A172 (cell line): ENCODE results near the gene CD300LB. TPM values are rescaled to one million over a fixed set of nuclear protein-coding genes. Genes with fewer than 3 reads are reported as not detected.

Experiments
- DNase-seq: peaks from one replicate; pipeline ENCODE4 v3.0.0-alpha.2; 2015; ENCODE audit warnings: low spot score
- total RNA-seq: library from RNA; depleted of rRNA; stranded (reverse); fragments of >200 nt; shearing (Covaris generic); gene quantifications from 2 replicates; pipeline ENCODE4 v1.2.3, GENCODE V29; 2014

CD300LB gene
- total RNA-seq, 1 experiment from 2014 or later = not detected

DNA sequence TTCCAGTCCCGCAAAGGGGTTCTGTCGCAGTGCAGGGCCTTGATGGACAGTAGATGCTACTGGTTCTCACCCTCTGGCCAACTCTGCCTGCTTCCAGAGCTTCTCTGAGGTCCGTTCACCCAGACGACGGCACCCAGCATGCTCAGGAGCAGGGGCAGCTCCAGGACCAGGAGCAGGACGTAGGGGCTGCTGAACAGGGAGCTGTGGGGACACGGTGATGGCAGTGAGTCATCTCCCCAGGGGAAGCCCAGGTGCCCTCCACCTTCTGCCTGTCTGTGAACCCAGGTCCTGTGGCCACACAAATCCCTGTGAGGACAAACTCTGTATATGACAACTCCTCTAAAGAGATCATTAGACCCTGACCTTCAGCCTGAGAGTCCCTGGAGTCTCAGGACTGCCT lies 18.1 kb upstream of the CD300LB start:
- DNase-seq = no peak

DNA sequence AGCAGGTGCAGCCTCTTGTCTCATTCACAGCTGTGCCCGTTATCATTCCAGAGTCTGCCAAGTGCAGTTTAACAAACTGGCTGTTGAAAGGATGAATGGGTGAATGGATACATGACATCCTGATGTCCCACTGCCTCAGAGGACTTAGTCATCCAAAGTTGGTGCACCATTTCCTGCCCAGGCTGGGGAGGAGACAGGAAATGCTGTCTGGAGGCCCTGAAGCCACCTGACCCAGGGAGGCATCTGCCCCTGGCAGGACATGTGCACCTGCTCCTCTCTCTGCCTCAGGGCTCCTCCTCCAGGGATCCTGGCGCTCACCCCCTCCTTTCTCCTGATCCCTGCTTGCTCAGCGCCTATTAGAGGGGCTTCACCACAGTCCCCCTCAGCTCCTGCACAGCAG lies 16.5 kb upstream of the CD300LB start:
- DNase-seq = peak; percentile 89

DNA sequence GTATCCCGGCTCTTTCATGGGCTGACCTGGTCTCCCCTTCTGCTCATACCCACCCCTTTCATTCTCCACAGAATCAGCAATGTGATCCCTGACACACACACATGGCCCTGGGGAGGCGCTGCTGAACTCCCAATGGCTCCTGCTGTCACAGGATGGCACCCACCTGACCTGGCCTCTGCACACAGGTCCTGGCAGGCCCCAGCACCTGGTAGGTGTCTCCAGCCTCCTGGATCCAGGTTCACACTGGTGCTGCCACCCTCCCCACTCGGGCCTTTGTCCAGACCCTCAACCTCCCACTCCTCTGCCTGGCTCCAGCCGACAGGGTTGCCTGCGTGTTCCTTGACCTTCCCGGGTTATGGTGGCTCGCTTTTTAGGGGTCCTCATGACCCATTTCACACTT lies 16.0 kb upstream of the CD300LB start:
- no peak for DNase-seq

DNA sequence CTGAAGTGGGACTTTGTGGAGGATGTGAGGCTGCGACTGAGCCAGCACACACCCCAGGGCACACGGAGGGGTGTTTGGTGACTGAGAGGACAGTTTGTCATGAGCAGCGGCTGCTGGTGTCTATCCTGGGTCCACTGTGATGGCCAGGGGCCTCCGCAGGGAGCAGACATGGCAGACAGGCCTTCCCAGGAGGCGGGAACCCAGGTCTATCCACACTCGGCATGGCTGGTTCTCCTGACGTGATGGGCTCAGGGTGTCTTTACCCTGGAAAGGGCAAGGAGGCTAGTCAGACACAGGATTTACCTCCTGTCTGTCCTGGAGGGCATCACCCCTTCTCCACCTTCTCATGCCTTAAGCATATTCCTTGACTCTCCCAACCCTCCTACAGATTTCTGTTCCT lies 15.3 kb upstream of the CD300LB start:
- DNase-seq = no peak

DNA sequence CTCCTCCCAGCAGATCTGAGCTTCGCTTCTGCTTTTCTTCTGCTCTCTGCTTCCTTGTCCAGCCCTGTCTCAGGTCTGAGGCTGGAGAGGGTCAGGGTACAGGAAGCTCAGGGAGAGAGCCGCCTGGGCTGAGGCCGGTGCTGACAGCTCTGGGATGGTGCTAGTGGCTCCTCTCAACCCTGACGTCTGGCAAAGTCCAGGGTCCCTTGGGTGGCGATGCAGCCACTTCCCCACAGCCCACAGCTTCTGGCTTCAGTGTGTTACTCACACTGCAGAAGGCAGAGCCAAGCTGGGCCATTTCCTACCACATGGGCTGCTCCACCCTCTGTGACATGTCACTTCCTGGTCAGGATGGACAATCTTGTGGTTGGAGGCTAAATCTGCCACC lies 14.6 kb upstream of the CD300LB start, which contains the start of gene CD300C:
Gene CD300C (minus strand): TSS at position 273 of the 388 bp plus-strand sequence. CDS start 333 bp downstream, outside the sequence.
- peak; percentile 51 for DNase-seq

DNA sequence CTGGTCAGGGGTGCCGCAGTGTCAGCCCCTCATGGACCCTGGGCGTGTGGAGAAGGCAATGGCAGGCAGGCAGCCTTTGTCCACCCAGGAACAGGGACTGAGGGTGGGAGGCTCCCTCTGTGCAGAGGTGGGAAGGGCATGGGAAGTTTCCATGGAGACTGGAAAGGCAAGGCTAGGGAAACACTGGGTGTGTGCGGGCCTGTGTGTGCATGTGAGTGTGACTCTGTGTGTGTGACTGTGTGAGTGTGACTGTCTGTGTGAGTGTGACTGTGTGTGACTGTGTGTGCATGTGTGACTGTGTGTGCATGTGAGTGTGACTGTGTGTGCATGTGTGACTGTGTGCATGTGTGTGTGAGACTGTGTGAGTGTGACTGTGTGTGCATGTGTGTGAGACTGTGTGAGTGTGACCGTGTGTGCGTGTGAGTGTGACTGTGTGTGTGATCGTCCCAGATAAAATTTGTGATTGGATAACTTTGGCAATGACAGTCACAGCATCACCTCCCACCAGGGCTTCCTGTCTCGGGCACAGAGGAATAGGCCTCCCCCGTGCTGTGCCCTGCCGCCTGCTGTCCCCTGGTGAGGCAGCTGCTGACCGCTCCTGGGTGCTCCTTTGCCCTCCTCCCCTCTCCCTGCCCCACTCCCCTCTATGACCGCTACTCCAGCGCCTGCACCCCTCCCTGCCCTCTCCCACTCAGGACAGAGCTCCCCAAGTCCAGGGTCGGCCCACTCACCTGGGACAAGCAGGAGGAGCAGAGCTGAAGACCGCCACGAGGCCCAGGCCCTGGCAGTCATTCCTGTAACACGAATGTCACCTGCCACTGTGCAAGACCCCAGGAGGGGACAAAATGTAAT lies 13.9 kb upstream of the CD300LB start:
- DNase-seq = no peak

DNA sequence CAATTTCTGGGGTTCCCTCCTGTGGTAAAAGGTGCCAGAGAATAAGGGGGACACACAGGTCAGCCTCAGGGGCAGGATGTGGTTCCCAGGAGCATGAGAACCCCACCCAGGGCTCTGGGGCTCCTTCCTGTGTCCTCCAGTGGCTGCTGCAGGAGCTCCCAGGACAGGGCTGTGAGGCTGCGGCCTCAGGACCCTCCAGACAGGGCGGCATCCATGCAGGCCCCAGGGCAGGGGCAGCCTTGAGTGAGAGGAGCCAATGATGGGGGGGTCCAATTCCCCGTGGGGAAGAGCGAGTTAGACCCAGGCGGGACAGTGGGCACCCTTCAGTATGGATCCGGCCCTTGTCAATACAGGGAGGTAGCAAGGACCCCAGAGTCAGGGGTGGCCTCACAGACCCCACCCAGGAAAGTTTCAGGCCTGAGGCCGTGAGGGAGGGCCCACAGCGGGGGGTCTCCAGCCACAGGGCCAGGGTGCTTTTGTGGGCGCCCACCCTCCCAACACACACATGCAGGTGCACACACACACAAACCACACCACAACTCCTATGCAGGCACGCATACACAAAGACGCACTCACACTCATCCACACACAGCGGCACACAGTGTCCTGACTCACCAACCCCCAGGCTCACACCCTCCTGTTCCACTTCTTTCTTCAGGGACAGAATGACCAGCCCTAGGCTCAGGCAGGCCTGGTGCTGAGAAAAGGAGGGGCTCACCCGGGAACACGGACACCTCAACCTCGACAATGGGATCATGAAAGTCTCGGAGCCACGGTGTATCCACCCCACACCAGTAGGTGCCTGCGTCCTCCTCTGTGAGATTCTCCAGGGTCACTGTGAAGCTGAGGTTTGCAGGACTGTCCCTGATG lies 12.9 kb upstream of the CD300LB start:
- no peak for DNase-seq

DNA sequence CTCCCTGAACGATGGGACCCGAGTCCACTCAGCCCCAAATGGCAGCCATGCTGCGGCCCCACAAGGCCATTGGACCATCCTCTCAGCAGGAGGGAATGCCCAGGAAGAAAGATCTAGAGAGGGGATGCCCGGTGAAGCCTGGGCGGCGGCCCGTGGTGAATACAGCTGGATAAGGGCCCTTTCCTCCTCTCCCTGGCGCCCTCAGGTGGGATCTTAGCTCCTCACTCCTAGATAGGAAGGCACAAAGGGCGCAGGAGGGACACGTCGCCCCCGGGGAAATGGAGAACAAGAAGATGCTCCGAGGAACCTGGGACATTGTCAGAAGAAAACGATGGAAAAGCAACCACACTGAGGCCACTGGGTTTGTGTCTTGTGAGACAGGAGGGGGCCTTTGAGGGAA lies 12.1 kb upstream of the CD300LB start:
- no peak for DNase-seq

DNA sequence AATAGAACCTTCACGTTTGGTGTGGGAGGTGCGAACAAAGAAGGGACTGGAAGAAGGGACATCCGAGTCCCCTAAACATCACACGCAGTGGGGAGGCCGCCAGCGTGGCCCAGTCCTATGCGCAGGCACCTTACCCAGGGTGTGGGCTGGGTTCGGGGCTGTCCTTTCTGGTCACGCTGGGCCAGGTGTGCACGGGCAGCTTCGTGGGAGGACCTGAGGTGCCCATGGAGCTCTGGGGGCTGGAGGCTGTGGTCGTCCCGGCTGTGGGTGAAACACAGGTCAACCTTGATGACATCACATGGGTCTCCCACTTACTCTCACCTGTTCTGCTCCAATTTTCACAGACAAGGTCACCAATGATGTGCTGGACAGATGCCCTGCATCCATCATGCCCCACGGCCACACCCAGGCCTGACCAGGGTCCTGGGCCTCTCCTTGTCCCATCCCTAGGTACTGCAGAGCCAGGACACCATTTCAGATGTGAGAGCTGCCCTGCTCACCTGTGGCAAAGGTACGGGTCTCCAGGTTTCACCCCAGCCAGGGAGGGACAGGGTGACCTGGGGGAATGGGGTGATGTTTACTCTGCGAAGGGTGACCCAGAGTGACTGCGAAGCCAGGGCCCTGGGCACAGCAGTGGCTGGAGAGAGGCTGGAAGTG lies 11.6 kb upstream of the CD300LB start:
- no peak for DNase-seq

DNA sequence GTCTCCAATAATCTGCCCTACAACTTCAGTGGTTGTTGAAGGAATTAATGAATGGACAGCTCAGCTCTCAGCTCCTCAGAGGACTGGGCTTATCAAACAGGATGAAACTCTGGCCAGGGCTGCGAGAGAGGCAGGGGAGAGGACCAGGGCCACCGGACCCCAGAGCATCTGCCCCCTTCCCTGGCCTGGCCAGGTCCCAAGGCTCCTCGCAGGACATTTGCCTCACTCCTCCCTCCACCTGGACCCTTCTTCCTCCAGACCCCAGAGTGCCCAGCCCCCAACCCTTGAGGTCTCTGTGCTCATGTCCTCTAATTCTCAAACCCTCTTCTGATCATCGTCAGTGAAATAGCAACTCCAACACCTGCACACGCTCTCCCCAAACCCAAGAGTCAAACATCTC lies 10.9 kb upstream of the CD300LB start:
- no peak for DNase-seq

DNA sequence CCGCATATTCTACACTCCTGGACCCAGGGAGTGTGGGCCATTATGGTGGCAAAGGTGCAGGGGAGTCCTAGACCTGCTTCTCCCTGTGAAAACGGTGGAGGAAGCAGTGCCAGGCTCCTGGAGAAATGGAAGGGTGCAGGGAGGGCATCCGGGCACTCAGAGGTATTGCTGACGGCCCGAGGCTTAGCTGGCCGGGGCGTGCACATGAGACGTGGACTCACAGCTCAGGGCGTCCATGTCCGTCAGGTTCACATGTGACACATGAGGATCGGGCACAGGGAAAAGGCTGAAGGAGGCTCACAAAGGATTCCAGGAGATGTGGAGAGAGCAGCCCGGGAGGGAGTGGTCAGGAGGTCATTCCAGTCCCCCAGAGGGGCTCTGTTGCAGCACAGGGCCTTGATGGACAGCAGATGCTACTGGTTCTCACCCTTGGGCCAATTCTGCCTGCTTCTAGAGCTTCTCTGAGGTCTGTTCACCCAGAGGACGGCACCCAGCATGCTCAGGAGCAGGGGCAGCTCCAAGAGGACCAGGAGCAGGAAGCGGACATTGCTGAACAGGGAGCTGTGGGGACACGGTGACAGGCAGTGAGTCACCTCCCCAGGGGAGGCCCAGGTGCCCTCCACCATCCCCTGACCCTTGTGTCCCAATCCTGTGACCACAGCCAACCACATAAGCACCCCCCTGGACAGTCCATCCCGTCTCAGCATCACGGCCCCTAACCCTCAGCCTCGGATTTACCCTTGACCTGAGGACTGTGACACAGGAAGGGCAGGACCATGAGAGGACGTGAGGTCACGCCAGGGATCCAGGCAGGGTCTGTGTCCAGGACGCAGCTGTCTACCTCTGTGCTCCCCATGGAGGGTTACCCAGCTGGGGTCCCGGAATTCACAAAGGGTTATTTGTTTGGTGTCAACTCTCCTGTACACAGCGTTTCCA lies 10.2 kb upstream of the CD300LB start:
- DNase-seq = no peak

DNA sequence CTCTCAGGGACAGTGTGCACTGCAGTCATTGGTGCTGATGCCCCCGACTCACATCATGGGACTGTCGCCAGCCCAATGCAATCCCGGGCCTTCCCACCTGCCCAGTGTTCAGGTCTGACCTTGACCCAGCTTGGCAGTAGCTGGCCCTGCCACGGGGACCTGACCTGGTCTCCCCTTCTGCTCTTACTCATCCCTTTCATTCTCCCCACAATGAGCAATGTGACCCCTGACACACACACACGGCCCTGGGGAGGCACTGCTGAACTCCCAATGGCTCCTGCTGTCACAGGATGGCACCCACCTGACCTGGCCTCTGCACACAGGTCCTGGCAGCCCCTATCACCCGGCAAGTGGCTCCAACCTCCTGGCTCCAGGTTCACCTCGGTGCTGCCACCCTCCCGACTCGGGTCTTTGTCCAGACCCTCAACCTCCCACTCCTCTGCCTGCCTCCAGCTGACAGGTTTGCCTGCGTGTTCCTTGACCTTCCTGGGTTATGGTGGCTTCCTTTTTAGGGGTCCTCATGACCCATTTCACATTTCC lies 8.1 kb upstream of the CD300LB start:
- no peak for DNase-seq

DNA sequence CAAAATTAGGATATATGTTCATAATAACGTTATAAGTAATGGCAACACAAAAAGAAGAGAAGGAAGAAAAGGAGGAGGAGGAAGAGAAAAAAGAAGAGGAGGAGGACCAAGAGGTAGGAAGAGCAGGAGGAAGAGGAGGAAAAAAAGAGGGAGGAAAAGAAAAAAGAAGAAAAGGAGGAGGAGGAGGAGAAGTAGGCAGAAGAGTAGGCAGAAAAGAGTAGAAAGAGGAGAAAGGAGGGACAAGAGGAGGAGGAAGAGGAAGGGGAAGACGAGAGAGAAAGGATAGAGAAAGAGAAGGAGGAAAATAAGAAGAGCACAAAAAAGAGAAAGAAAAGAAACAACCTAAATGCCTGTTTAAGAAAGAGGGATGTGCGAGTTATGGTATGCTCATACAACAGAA lies 5.6 kb upstream of the CD300LB start:
- DNase-seq = no peak

DNA sequence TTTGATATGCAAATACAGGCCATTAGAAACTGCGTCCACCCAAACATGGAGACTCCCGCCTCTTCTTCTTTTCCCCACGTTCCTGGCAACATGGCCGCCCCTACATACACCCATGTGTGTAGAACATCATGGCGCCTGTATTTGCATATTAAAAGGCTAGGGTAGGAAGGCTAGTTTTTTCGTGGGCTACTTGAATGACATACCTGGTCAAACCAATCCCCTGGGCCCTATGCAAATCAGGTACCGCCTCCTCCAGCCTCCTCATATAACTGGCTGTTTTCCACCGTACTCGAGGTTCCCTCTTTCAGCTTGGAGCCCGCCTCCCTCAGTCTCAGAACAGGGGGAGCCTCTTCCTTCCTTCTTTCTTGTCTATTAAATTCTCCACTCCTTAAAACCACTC lies 840 bp upstream of the CD300LB start:
- DNase-seq = no peak

DNA sequence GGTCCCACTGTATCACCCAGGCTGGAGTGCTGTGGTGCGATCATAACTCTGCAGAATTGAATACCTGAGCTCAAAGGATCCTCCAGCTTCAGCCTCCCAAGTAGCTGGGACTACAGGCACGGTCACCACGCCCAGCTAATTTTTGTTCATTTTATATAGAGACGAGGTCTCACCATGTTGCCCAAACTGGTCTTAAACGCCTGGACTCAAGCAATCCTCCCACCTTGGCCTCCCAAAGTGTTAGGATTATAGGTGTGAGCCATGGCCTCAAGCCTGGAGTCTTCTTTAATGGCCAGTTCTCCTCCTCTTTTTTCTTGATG lies 484 bp downstream of the CD300LB start:
- no peak for DNase-seq

DNA sequence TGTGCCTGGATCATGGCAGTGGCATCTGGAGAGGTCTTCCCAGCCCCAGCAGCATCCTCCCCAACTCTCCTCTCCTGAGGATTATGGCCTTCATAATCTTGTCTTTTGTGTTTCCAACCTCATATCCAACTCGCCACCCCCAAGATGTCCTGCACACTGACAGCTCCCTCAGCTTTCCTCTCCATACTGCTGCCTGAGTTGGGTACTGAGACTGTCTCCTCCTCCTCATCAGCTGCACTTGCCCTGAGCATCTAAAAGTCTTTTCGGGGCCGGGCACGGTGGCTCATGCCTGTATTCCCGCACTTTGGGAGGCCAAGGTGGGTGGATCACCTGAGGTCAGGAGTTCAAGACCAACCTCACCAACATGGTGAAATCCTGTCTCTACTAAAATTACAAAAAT lies 2.0 kb downstream of the CD300LB start:
- DNase-seq = no peak

DNA sequence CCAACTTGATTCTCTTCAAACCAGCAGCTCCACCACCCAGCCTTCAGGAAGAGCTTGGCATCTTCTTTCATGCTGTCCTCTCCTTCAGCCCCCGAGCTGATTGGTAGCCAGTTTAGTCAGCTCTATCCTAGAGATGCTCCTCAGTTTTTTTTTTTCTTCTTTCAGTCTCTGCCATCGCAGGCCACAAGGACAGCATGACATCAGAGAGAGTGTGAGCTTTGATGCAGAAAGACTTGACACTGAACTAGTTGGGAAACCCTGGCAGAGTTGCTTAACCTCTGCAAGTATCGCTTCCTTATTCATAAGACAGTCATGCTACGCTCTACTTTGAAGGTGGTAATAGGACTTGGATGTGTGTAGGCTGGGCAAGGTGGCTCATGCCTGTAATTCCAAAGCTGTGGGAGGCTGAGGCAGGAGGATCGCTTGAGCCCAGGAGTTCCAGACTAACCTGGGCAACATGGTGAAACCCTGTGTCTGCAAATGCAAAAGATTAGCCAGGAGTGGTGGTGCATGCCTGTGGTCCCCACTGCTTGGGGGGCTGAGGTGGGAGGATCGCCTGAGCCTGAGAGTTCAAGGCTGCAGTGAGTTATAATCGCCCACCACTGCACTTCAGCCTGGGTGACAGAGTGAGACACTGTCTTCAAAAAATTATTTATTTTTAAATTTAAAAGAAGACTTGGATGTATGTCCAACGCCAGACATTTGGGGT lies 2.6 kb downstream of the CD300LB start:
- DNase-seq = no peak

DNA sequence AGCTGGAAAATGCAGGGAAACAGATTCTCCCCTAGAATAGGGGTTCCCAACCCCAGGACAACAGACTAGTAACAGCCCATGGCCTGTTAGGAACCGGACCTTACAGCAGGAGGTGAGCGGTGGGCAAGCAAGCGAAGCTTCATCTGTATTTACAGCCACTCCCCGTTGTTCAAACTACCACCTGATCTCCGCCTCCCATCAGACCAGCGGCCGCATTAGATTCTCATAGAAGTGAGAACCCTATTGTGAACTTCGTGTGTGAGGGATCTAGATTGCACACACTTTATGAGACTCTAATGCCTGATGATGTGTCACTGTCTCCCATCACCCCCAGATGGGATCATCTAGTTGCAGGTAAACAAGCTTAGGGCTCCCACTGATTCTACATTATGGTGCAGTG lies 3.5 kb downstream of the CD300LB start:
- DNase-seq = no peak

DNA sequence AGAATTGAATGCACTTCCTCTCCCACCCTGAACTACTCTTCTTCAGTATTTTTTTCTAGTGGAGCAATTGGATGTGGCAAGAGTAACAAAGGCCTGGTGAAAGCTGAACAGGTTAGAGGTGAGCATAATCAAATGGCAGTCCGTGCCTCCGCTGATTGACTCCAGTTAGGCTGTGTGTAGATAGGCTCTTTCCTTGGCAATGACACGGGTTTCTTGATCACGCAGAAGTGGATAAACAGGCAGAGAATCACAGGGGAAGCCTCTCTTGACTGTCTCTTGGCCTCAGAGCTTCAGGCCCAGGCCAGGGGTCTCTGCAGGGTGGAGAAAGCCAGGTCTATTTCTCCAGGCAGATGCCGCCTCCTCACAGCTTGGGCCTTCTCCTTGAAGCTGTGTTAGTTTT lies 4.2 kb downstream of the CD300LB start:
- no peak for DNase-seq

DNA sequence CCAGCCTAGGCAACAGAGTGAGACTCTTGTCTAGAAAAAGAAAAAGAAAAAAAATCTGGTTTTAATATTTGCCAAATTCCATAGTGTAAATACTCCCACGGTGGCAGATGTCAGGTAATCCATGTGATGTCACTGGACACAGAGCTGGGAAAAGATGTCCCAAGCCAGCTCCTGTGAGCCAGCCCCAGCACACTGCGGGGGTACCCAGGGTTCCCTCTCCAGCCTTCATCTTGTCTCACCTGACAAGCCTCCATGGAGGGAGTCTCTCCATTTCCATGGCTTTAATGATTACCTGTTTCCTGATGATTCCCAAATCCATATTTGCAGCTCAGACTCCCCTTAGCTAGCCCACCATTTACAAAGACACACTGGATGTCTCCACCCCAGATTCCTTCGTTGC lies 4.6 kb downstream of the CD300LB start:
- DNase-seq = no peak
